ENCODE measurements around the gene OPCML. TPM values are rescaled to one million over a fixed set of nuclear protein-coding genes. Genes with fewer than 3 reads are reported as not detected.

Gene OPCML
- polyA plus RNA-seq, 1 donor (not counting 4 experiments of a cell fraction or from before 2014, with no cell fraction given) = 0.04 TPM

- no peak for FAIRE-seq
- no peaks in the 10 kb centered on the region for H4K20me1 ChIP-seq (ENCODE audit: control insufficient read depth, extremely low read depth, insufficient read depth, low read length)
- no peak overlapping the region for H2AFZ ChIP-seq (ENCODE audit: control insufficient read depth, low read length)
- no peaks in the 10 kb centered on the region for H3K9me3 ChIP-seq (ENCODE audit: control insufficient read depth, low read depth, low read length)
- H3K9ac ChIP-seq (ENCODE audit: control insufficient read depth, extremely low read depth, insufficient read depth, low read length) = no peak overlapping the region
- H3K27me3 ChIP-seq (ENCODE audit: control insufficient read depth, extremely low read depth, insufficient read depth, low read length) = no peaks in the 10 kb centered on the region
- no peak for TF ChIP-seq EZH2 (IDR thresholded peaks at IDR 0.05; ENCODE audit: low read length)
- H3K4me3 ChIP-seq (ENCODE audit: control insufficient read depth in 2 of 3, extremely low read depth in 1 of 3, insufficient read depth in 2 of 3, low read depth in 1 of 3, low read length in 3 of 3) = no peak overlapping the region
- no peaks in the 10 kb centered on the region for H3K79me2 ChIP-seq (ENCODE audit: control insufficient read depth, insufficient read depth, low read length)
- no peaks in the 10 kb centered on the region for H3K4me1 ChIP-seq (ENCODE audit: control insufficient read depth, extremely low read depth, insufficient read depth, low read length)
- no peaks in the 10 kb centered on the region for H3K9me1 ChIP-seq (ENCODE audit: control insufficient read depth, extremely low read depth, insufficient read depth, low read length)
- DNase-seq (ENCODE audit: low read depth, low spot score) = no peak
- no peak overlapping the region for H3K4me2 ChIP-seq (ENCODE audit: control insufficient read depth, extremely low read depth, insufficient read depth, low read depth, low read length)
- no peak overlapping the region for H3K27ac ChIP-seq (ENCODE audit: control insufficient read depth, insufficient read depth, low read length)
- dilution Hi-C loops (cut with MboI; ENCODE audit: extremely low pct_ligation_motif_present, low sequenced_read_pairs) = no loop called here
- no peaks in the 10 kb centered on the region for H3K36me3 ChIP-seq (ENCODE audit: control insufficient read depth in 2 of 2, extremely low read depth in 1 of 2, insufficient read depth in 2 of 2, low read length in 2 of 2)
These were observed 144.0 kb downstream of the OPCML start for GRCh38 chr11:133388260-133388659.

- H3K79me2 ChIP-seq (ENCODE audit: control insufficient read depth, insufficient read depth, low read length) = no peaks in the 10 kb centered on the region
- H3K4me1 ChIP-seq (ENCODE audit: control insufficient read depth, extremely low read depth, insufficient read depth, low read length) = no peaks in the 10 kb centered on the region
- no peaks in the 10 kb centered on the region for H3K27me3 ChIP-seq (ENCODE audit: control insufficient read depth, extremely low read depth, insufficient read depth, low read length)
- no peaks in the 10 kb centered on the region for H3K9me3 ChIP-seq (ENCODE audit: control insufficient read depth, low read depth, low read length)
- H3K4me3 ChIP-seq (ENCODE audit: control insufficient read depth in 2 of 3, extremely low read depth in 1 of 3, insufficient read depth in 2 of 3, low read depth in 1 of 3, low read length in 3 of 3) = no peak overlapping the region
- TF ChIP-seq CTCF (optimal IDR thresholded peaks at IDR 0.05 in 1 of 3, IDR thresholded peaks at IDR 0.05 in 1 of 3, conservative IDR thresholded peaks at IDR 0.05 in 1 of 3; ENCODE audit: extremely low read depth in 1 of 3, insufficient read depth in 2 of 3, low read length in 3 of 3) (no peak), EZH2 (IDR thresholded peaks at IDR 0.05; ENCODE audit: low read length) (no peak)
- no peaks in the 10 kb centered on the region for H3K9me1 ChIP-seq (ENCODE audit: control insufficient read depth, extremely low read depth, insufficient read depth, low read length)
- no peaks in the 10 kb centered on the region for H4K20me1 ChIP-seq (ENCODE audit: control insufficient read depth, extremely low read depth, insufficient read depth, low read length)
- no peak overlapping the region for H3K4me2 ChIP-seq (ENCODE audit: control insufficient read depth, extremely low read depth, insufficient read depth, low read depth, low read length)
- no peak overlapping the region for H2AFZ ChIP-seq (ENCODE audit: control insufficient read depth, low read length)
- H3K27ac ChIP-seq (ENCODE audit: control insufficient read depth, insufficient read depth, low read length) = no peak overlapping the region
- FAIRE-seq (no peak), DNase-seq (ENCODE audit: low read depth, low spot score) (no peak)
- dilution Hi-C loops (cut with MboI; ENCODE audit: extremely low pct_ligation_motif_present, low sequenced_read_pairs) = no loop called here
- no peak overlapping the region for H3K9ac ChIP-seq (ENCODE audit: control insufficient read depth, extremely low read depth, insufficient read depth, low read length)
- H3K36me3 ChIP-seq (ENCODE audit: control insufficient read depth in 2 of 2, extremely low read depth in 1 of 2, insufficient read depth in 2 of 2, low read length in 2 of 2) = no peaks in the 10 kb centered on the region
These were observed 145.4 kb downstream of the OPCML start for GRCh38 chr11:133386852-133387251.

GRCh38 chr11:133386262-133386661 lies 146.0 kb downstream of the OPCML start:
- Histone ChIP-seq H3K27me3 (ENCODE audit: control insufficient read depth, extremely low read depth, insufficient read depth, low read length) (no peaks in the 10 kb centered on the region), H2AFZ (ENCODE audit: control insufficient read depth, low read length) (no peak overlapping the region), H3K9ac (ENCODE audit: control insufficient read depth, extremely low read depth, insufficient read depth, low read length) (no peak overlapping the region), H3K9me3 (ENCODE audit: control insufficient read depth, low read depth, low read length) (no peaks in the 10 kb centered on the region), H4K20me1 (ENCODE audit: control insufficient read depth, extremely low read depth, insufficient read depth, low read length) (no peaks in the 10 kb centered on the region), H3K4me1 (ENCODE audit: control insufficient read depth, extremely low read depth, insufficient read depth, low read length) (no peaks in the 10 kb centered on the region), H3K4me3 (ENCODE audit: control insufficient read depth in 2 of 3, extremely low read depth in 1 of 3, insufficient read depth in 2 of 3, low read depth in 1 of 3, low read length in 3 of 3) (no peak overlapping the region), H3K36me3 (ENCODE audit: control insufficient read depth in 2 of 2, extremely low read depth in 1 of 2, insufficient read depth in 2 of 2, low read length in 2 of 2) (no peaks in the 10 kb centered on the region), H3K4me2 (ENCODE audit: control insufficient read depth, extremely low read depth, insufficient read depth, low read depth, low read length) (no peak overlapping the region), H3K9me1 (ENCODE audit: control insufficient read depth, extremely low read depth, insufficient read depth, low read length) (no peaks in the 10 kb centered on the region), H3K79me2 (ENCODE audit: control insufficient read depth, insufficient read depth, low read length) (no peaks in the 10 kb centered on the region), H3K27ac (ENCODE audit: control insufficient read depth, insufficient read depth, low read length) (no peak overlapping the region)
- dilution Hi-C loops (cut with MboI; ENCODE audit: extremely low pct_ligation_motif_present, low sequenced_read_pairs) = no loop called here
- FAIRE-seq (no peak), DNase-seq (ENCODE audit: low read depth, low spot score) (no peak)
- no peak for TF ChIP-seq CTCF (optimal IDR thresholded peaks at IDR 0.05 in 1 of 3, IDR thresholded peaks at IDR 0.05 in 1 of 3, conservative IDR thresholded peaks at IDR 0.05 in 1 of 3; ENCODE audit: extremely low read depth in 1 of 3, insufficient read depth in 2 of 3, low read length in 3 of 3)
- no peak for TF ChIP-seq EZH2 (IDR thresholded peaks at IDR 0.05; ENCODE audit: low read length)

Measured in keratinocyte (primary cell).